ENCODE measurements around the gene COL6A1. TPM values are rescaled to one million over a fixed set of nuclear protein-coding genes. Genes with fewer than 3 reads are reported as not detected.

The COL6A1 gene
- total RNA-seq, 1 donor from 2014 or later = 154 TPM

- Histone ChIP-seq H3K27ac (replicated peaks) (no peak overlapping the region), H3K36me3 (peaks cover 28% of the 10 kb centered on the region), H3K9me3 (replicated peaks) (no peaks in the 10 kb centered on the region), H3K4me3 (no peak overlapping the region), H3K27me3 (ENCODE audit: low read depth) (no peaks in the 10 kb centered on the region), H3K4me1 (no peaks in the 10 kb centered on the region)
- no peak for DNase-seq
- intact Hi-C loops (cut with micrococcal nuclease) = no loop called here
- TF ChIP-seq CTCF (IDR thresholded peaks at IDR 0.05; ENCODE audit: borderline replicate concordance) = no peak
Observed at GRCh38 chr21:46006547-46007491, 25.2 kb downstream of the COL6A1 start.

DNA sequence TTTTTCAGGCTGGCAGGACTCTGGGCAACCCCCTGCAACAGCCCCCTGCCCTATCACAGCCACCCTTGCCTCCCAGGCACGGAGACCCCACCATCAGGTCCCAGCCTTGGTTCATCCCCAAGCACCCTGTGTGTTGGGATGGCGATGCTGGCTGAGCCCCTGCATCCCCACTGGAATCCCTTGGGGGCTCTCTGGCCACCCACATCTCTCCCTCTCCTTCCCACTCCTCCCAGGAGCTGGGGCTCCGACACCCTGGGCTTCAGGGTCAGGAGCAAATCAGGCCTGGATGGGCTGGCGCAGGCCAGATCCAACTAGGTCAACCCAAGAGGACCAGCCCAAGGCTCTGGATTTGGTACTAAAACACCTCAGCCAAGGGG lies 25.9 kb downstream of the COL6A1 start:
- H3K36me3 ChIP-seq = peaks cover 21% of the 10 kb centered on the region
- intact Hi-C loops (cut with micrococcal nuclease) = no loop called here

DNA sequence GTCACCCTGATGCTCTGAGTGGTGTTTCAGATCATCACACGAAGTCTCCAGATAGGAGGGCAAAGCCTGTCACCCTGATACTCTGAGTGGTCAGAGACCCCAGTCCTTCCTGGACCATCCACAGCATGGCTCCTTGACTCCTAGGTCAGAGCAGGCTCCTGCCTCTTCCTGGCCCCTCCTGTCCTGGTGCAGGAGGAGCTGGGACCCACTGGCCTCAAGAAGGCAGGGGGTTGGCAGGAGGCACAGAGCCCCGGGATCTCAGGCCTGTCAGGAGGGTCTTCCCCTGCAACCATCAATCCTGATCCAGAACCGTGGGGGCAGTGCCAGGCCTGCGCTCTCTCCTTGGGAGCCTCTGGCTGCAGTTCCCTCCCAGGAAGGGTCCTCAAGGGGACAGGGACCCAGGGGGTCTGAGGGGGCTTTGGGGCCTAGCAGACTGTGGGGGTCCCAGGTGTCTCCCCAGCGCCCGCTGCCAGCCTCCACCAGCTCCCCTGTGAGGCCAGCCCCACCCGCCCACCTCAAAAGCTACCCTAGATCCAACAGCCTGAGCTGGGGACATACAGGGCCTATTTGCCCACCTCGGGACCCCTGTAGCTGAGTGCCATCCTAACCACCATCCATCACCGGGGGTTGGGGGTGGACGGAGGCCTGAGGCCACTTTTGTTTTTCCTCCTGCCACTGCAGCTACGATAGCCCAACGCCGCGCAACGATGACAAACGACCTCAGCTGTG lies 27.5 kb downstream of the COL6A1 start:
- no peak for DNase-seq
- intact Hi-C loops (cut with micrococcal nuclease) = no loop called here
- Histone ChIP-seq H3K4me1 (no peaks in the 10 kb centered on the region), H3K36me3 (peaks cover 6% of the 10 kb centered on the region), H3K4me3 (no peak overlapping the region), H3K27ac (replicated peaks) (no peak overlapping the region), H3K9me3 (replicated peaks) (no peaks in the 10 kb centered on the region), H3K27me3 (ENCODE audit: low read depth) (no peaks in the 10 kb centered on the region)
- TF ChIP-seq CTCF (IDR thresholded peaks at IDR 0.05; ENCODE audit: borderline replicate concordance) = no peak

More for the DNA sequence above, 25.9 kb downstream of the COL6A1 start:
- Histone ChIP-seq H3K27me3 (ENCODE audit: low read depth) (no peaks in the 10 kb centered on the region), H3K4me3 (no peak overlapping the region), H3K9me3 (replicated peaks) (no peaks in the 10 kb centered on the region), H3K4me1 (no peaks in the 10 kb centered on the region), H3K27ac (replicated peaks) (no peak overlapping the region)
- TF ChIP-seq CTCF (IDR thresholded peaks at IDR 0.05; ENCODE audit: borderline replicate concordance) = no peak
- DNase-seq = no peak

DNA sequence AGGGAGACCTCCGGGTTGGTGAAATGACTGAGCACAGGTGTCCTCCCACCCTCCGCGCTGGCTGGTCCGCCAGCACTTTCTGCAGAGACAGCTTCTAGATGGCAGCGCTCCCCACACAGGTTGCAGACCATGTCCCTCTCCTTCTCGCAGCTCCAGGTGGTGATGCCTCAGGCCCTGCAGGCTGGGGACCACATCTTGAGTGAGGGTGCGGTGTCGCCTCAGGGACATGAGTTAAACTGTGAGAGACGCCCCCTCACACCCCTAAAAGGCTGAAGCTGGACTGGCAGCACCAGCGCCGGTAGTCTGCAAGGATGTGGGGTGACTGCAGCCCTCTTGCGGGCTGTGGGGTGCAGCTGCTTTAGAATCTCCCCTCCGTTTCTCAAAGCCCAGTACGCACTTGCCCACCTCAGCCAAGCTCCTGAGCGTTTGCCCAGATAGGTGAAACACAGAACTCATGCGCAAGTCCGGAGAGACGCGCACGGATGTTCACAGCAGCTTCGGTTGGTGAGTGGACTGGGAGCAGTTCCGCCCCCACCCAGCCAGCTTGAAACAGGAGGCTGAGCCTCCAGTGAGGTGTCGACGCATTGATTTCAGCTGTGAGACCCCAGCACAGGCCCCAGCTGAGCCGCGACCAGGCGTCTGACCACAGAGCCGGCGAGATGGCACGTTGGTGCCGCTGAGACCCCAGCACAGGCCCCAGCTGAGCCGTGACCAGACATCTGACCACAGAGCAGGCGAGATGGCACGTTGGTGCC lies 28.6 kb downstream of the COL6A1 start:
- TF ChIP-seq CTCF (IDR thresholded peaks at IDR 0.05; ENCODE audit: borderline replicate concordance) = no peak
- H3K27ac ChIP-seq (replicated peaks) = no peak overlapping the region
- no peaks in the 10 kb centered on the region for H3K4me1 ChIP-seq
- no peaks in the 10 kb centered on the region for H3K9me3 ChIP-seq (replicated peaks)
- no peaks in the 10 kb centered on the region for H3K27me3 ChIP-seq (ENCODE audit: low read depth)
- no peak overlapping the region for H3K4me3 ChIP-seq
- no peak for DNase-seq
- intact Hi-C loops (cut with micrococcal nuclease) = no loop called here
- no peaks in the 10 kb centered on the region for H3K36me3 ChIP-seq

DNA sequence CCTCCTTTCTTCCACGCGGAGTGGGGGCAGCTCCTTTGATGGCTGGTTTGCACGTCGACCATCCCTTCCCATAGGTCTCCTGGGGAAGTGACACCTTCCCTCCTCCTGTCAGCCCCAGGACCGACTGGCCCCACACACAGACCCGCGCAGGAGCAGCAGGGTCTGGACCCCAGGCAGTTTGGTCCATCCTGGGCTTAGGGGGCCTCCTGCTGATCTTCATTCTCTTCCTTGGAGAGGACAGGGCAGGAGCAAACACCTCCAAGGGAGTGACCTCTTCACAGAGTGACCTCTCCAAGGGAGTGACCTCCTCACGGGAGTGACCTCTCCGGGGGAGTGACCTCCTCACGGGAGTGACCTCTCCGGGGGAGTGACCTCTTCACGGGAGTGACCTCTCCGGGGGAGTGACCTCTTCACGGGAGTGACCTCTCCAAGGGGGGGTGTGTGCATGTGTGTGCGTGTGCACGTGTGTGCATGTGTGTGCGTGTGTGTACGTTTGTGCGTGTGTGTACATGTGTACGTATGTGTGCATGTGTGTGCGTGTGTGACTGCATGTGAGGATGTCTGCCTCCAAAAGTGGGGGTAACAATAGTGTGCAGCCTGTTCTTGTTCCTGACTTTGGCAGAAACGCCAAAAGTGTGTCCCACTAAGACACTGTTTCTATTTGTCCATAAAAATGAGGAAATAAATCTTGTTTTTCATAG lies 29.8 kb downstream of the COL6A1 start:
- no peak overlapping the region for H3K27ac ChIP-seq (replicated peaks)
- TF ChIP-seq CTCF (IDR thresholded peaks at IDR 0.05; ENCODE audit: borderline replicate concordance) = no peak
- intact Hi-C loops (cut with micrococcal nuclease) = no loop called here
- H3K27me3 ChIP-seq (ENCODE audit: low read depth) = no peaks in the 10 kb centered on the region
- H3K9me3 ChIP-seq (replicated peaks) = no peaks in the 10 kb centered on the region
- DNase-seq = no peak
- H3K4me1 ChIP-seq = no peaks in the 10 kb centered on the region
- no peaks in the 10 kb centered on the region for H3K36me3 ChIP-seq
- no peak overlapping the region for H3K4me3 ChIP-seq

All from left ventricle myocardium inferior (tissue), 1 donor.